Activated CD4-positive, alpha-beta memory T cell treated with anti-CD3 and anti-CD28 coated beads for 36 hours (primary cell): ENCODE measurements around the gene AHDC1. TPM values are rescaled to one million over a fixed set of nuclear protein-coding genes. Genes with fewer than 3 reads are reported as not detected.

Source experiments
- CTCF ChIA-PET: fragments of 350-600 bp; sonication (Branson Sonifier 250); formaldehyde crosslinking; loops from one replicate; lab custom pipeline; 2021; ENCODE audit warnings: antibody characterized with exemption, inconsistent platforms; lab: Charles Lee
- POLR2A ChIA-PET: fragments of 350-600 bp; sonication (Branson Sonifier 250); formaldehyde crosslinking; loops from one replicate; lab custom pipeline; 2021; ENCODE audit warnings: antibody characterized with exemption; lab: Charles Lee
- DNase-seq: peaks from one replicate; pipeline ENCODE4 v3.0.0-alpha.2; 2020
- H3K27ac Mint-ChIP-seq: one replicate; pipeline ENCODE4 v1.8.0; 2021; ENCODE audit warnings: mixed read lengths
- H3K27me3 Mint-ChIP-seq: one replicate; pipeline ENCODE4 v1.8.0; 2021; ENCODE audit warnings: mixed read lengths
- H3K36me3 Mint-ChIP-seq: one replicate; pipeline ENCODE4 v1.8.0; 2021; ENCODE audit warnings: mixed read lengths
- H3K4me1 Mint-ChIP-seq: one replicate; pipeline ENCODE4 v1.8.0; 2021; ENCODE audit warnings: low read depth, mixed read lengths
- H3K4me3 Mint-ChIP-seq: one replicate; pipeline ENCODE4 v1.8.0; 2021; ENCODE audit warnings: mild to moderate bottlenecking, mixed read lengths
- H3K9me3 Mint-ChIP-seq: one replicate; pipeline ENCODE4 v1.8.0; 2021; ENCODE audit warnings: mixed read lengths
- intact Hi-C: fragments of 100-400 bp; cut with micrococcal nuclease; formaldehyde crosslinking; loops from one replicate; pipeline ENCODE4 v1.15.1; 2023
- total RNA-seq, 2 experiments: library from RNA; stranded (reverse); gene quantifications; one replicate each; pipeline ENCODE4 v1.2.3, GENCODE V29; 2021

Gene AHDC1
- total RNA-seq, 2 experiments from 2014 or later, result 8.3 to 12.1 TPM

GRCh38 chr1:27563591-27564471, 40.1 kb downstream of the AHDC1 start:
- intact Hi-C loops, result no loop called here
- Mint-ChIP-seq H3K27me3 (no peaks in the 10 kb centered on the region), H3K4me3 (no peak overlapping the region), H3K36me3 (no peaks in the 10 kb centered on the region), H3K27ac (no peak overlapping the region), H3K4me1 (peaks cover 7% of the 10 kb centered on the region), H3K9me3 (no peaks in the 10 kb centered on the region)
- no peak for DNase-seq
- ChIA-PET POLR2A (no interaction called here), CTCF (interaction anchor here (0.6 to 8.2 kb wide), 4 partner anchors 8 to 135 kb away, joined by 3 to 102 read pairs (median 4); no protein-coding TSS in a partner anchor)

- intact Hi-C loops, result no loop called here
- Mint-ChIP-seq H3K36me3 (no peaks in the 10 kb centered on the region), H3K9me3 (no peaks in the 10 kb centered on the region), H3K4me3 (no peak overlapping the region), H3K27ac (no peak overlapping the region), H3K27me3 (no peaks in the 10 kb centered on the region), H3K4me1 (peaks cover 7% of the 10 kb centered on the region)
- ChIA-PET CTCF (interaction anchor here (0.8 to 1.5 kb wide), 2 partner anchors 17 to 36 kb away, joined by 3 to 4 read pairs; no protein-coding TSS in a partner anchor), POLR2A (no interaction called here)
- no peak for DNase-seq
Measured at GRCh38 chr1:27563341-27563590, 40.7 kb downstream of the AHDC1 start.

- DNase-seq, result no peak
- Mint-ChIP-seq H3K36me3 (no peaks in the 10 kb centered on the region), H3K27ac (no peak overlapping the region), H3K27me3 (no peaks in the 10 kb centered on the region), H3K4me3 (no peak overlapping the region), H3K4me1 (peaks cover 2% of the 10 kb centered on the region), H3K9me3 (no peaks in the 10 kb centered on the region)
- POLR2A ChIA-PET, result no interaction called here
- CTCF ChIA-PET, result interaction anchor here (0.8 to 1.5 kb wide), 3 partner anchors 18 to 46 kb away, joined by 3 to 4 read pairs (median 3); no protein-coding TSS in a partner anchor
- intact Hi-C loops, result no loop called here
Measured at GRCh38 chr1:27562534-27563340, 41.2 kb downstream of the AHDC1 start.

- CTCF ChIA-PET, result interaction anchor here (1.1 kb wide), 1 partner anchor 46 kb away, joined by 3 read pairs; no protein-coding TSS in a partner anchor
Measured at GRCh38 chr1:27562021-27562420, 41.9 kb downstream of the AHDC1 start.

GRCh38 chr1:27561124-27561899, 42.6 kb downstream of the AHDC1 start:
- Mint-ChIP-seq H3K36me3 (no peaks in the 10 kb centered on the region), H3K27ac (no peak overlapping the region), H3K27me3 (no peaks in the 10 kb centered on the region), H3K9me3 (no peaks in the 10 kb centered on the region), H3K4me3 (no peak overlapping the region), H3K4me1 (peaks cover 11% of the 10 kb centered on the region)
- ChIA-PET POLR2A (no interaction called here), CTCF (no interaction called here)
- no peak for DNase-seq
- intact Hi-C loops, result no loop called here

More at GRCh38 chr1:27562021-27562420, 41.9 kb downstream of the AHDC1 start:
- Mint-ChIP-seq H3K27ac (no peak overlapping the region), H3K4me3 (no peak overlapping the region), H3K36me3 (no peaks in the 10 kb centered on the region), H3K27me3 (no peaks in the 10 kb centered on the region), H3K4me1 (peaks cover 6% of the 10 kb centered on the region), H3K9me3 (no peaks in the 10 kb centered on the region)
- intact Hi-C loops, result no loop called here
- POLR2A ChIA-PET, result no interaction called here
- DNase-seq, result no peak

- CTCF ChIA-PET, result interaction anchor here (0.9 kb wide), 1 partner anchor 8 kb away, joined by 3 read pairs; no protein-coding TSS in a partner anchor
- no peak overlapping the region for H3K27ac Mint-ChIP-seq
- peaks cover 17% of the 10 kb centered on the region for H3K4me1 Mint-ChIP-seq
- no peak overlapping the region for H3K4me3 Mint-ChIP-seq
- POLR2A ChIA-PET, result interaction anchor here (0.6 kb wide), 1 partner anchor 215 kb away, joined by 3 read pairs; no protein-coding TSS in a partner anchor
- no peaks in the 10 kb centered on the region for H3K36me3 Mint-ChIP-seq
- no peaks in the 10 kb centered on the region for H3K27me3 Mint-ChIP-seq
- H3K9me3 Mint-ChIP-seq, result no peaks in the 10 kb centered on the region
- DNase-seq, result no peak
- intact Hi-C loops, result no loop called here
Measured at GRCh38 chr1:27560268-27561123, 43.4 kb downstream of the AHDC1 start.

GRCh38 chr1:27559466-27560030, 44.4 kb downstream of the AHDC1 start:
- Mint-ChIP-seq H3K27ac (no peak overlapping the region), H3K36me3 (no peaks in the 10 kb centered on the region), H3K27me3 (no peaks in the 10 kb centered on the region), H3K9me3 (no peaks in the 10 kb centered on the region), H3K4me1 (peaks cover 17% of the 10 kb centered on the region), H3K4me3 (no peak overlapping the region)
- intact Hi-C loops, result no loop called here
- ChIA-PET POLR2A (interaction anchor here (0.6 kb wide), 1 partner anchor 214 kb away, joined by 3 read pairs; no protein-coding TSS in a partner anchor), CTCF (interaction anchor here (0.5 to 5.8 kb wide), 4 partner anchors 8 to 157 kb away, joined by 3 to 120 read pairs (median 4); partner anchors contain the start of gene AHDC1)
- no peak for DNase-seq

GRCh38 chr1:27557596-27558340, 46.2 kb downstream of the AHDC1 start:
- POLR2A ChIA-PET, result no interaction called here
- Mint-ChIP-seq H3K9me3 (no peaks in the 10 kb centered on the region), H3K4me1 (peaks cover 17% of the 10 kb centered on the region), H3K4me3 (no peak overlapping the region), H3K27ac (peak overlapping the region; percentile 7), H3K27me3 (no peaks in the 10 kb centered on the region), H3K36me3 (no peaks in the 10 kb centered on the region)
- intact Hi-C loops, result no loop called here
- CTCF ChIA-PET, result interaction anchor here (0.7 to 5.9 kb wide), 22 partner anchors 10 to 262 kb away, joined by 3 to 120 read pairs (median 6); partner anchors contain the start of genes AHDC1 and MAP3K6
- DNase-seq, result no peak

GRCh38 chr1:27556781-27557595, 47.0 kb downstream of the AHDC1 start:
- no peaks in the 10 kb centered on the region for H3K27me3 Mint-ChIP-seq
- no peak overlapping the region for H3K4me3 Mint-ChIP-seq
- H3K4me1 Mint-ChIP-seq, result peaks cover 17% of the 10 kb centered on the region
- intact Hi-C loops, result loop anchor here (1.0 kb wide), 2 partner anchors 43 to 49 kb away; no protein-coding TSS in a partner anchor
- ChIA-PET CTCF (interaction anchor here (0.6 to 5.9 kb wide), 48 partner anchors 10 to 261 kb away, joined by 3 to 120 read pairs (median 4); partner anchors contain the start of genes AHDC1, MAP3K6 and WASF2), POLR2A (interaction anchor here (0.5 to 2.0 kb wide), 7 partner anchors 11 to 67 kb away, joined by 3 to 6 read pairs (median 3); partner anchors contain the start of genes AHDC1 and WASF2)
- H3K36me3 Mint-ChIP-seq, result no peaks in the 10 kb centered on the region
- DNase-seq, result peak; percentile 81
- no peaks in the 10 kb centered on the region for H3K9me3 Mint-ChIP-seq
- H3K27ac Mint-ChIP-seq, result peak overlapping the region; percentile 49
